NCI-H524 (cell line): ENCODE results near the gene GFAP.
A peak's percentile ranks its signal among the peaks of the same experiment; 100 is the strongest.

Experiments
- DNase-seq, 2 experiments: peaks; one replicate each; lab custom pipeline; 2025; lab: John Stamatoyannopoulos, UW

GFAP gene

DNA sequence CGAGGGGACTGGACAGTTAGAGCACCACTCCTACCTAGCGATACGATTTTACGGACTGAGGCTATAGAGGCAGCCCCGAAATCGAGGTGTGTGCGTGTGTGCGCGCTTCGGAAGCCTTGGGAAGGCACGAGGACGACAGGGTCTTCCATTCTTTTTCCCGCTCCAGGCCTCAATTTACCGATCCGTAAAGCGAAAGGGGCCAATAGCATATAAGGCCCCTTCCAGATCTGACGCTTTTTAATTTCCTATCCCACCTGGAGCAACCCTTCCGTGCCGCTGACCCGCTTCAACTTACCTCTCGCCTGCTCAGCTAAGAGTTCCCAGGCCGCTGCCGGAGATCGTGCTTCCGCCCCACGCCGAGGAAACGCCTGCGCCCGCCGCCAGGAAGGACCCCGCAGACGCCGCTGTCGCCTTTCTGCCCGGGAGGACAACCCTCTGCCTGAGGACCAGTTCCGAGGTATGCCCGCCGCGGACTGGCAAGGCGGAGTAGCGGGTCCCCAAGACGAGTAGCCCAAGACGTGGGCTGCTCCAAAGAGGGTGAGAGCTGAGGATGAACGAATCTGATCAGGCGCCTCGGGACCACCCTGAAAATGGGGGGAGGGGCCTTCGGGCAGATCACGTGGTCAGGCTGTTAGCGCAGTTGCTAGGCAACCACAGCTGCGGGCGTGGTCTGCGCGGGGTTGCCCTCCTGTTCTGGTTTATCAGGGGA lies 16.1 kb downstream of the GFAP start, which contains the start of gene EFTUD2:
Gene EFTUD2, minus strand, starts transcription at position 372 of the 709 bp plus-strand sequence. CDS start 4,924 bp downstream, outside the sequence.
- DNase-seq: peak; percentile 73 to 91

- DNase-seq: no peak
These were observed 16.6 kb downstream of the GFAP start for GRCh38 chr17:44898768-44899073.

DNA sequence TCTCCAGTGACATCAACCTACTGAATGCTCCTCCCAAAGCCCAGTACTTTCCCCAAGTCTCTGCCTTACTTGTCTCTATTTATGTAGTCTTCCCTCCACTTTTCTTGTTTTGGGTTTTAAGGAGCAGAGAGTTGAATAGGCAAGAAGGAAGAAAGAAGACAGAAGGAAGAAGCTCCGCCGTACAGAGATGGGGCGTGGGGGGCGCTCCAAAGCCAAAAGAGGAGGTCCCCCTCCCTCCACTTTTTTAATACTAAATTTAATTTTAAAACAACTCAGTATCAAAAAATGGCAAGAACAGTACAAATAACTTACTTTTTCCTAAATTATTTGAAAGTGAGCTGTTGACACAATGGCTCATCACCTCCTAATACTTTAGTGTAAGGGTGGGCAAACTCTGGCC lies 20.7 kb downstream of the GFAP start:
- DNase-seq: no peak

DNA sequence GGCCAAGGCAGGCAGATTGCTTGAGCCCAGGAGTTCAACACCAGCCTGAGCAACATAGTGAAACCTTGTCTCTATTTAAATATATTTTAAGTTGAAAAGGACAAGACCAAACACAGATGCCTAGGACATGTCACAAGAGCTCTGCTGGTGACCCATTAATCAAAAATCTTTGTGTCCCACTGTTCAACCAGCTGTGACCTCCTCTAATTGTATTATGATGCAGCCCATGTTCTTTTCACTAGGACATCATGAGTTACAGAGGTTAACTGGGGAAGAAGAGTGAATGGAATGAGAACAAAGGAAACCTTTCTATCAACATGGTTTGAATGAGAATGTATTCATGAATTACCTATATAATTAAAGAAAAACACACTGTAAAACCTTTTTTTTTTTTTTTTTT lies 23.1 kb downstream of the GFAP start:
- DNase-seq: no peak

GRCh38 chr17:44889003-44889402 lies 26.3 kb downstream of the GFAP start:
- DNase-seq: no peak

DNA sequence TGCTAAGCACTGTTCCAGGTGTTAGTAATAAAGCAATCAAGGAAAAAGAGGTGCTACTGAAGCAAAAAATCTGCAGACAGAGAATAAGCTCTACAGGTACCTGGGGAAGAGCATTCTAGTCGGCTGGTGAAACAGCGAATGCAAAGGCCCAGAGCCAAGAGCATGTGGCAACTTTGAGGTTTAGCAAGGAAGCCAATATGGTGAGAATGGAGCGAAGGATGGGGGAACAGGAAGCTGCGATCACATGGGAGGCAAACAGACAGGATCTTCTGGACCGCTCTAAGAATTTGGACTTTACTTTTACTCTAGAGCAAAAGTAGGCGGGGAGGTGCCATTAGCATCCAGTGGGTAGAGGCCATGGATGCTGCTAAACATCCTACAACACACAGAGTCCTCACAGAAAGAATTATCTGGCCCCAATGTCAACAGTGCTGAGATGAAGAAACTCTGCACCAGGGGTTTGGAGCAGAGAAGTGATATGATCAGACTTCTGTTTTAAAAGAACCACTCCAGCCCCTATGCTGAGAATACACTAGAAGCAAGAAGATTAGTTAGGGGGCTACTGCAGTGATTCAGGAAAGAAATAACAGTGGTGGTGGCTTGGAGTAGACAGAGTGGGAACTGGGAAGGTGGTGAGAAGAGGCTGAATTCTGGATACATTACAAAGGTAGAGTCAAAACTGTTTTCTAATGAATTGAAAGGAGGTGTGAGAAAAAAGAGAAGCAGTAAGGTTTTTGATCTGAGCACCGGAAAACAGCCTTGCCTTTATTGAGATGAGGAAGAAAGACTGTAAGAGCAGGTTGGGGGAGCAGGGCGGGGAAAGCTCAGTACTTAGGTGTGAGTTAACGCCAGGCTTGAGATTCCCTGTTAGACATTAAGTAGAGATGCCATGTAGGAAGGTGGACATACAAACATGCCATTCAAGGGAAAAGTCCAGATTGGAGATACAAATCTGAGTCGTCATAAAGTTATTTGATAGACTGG lies 27.0 kb downstream of the GFAP start:
- no peak for DNase-seq

DNA sequence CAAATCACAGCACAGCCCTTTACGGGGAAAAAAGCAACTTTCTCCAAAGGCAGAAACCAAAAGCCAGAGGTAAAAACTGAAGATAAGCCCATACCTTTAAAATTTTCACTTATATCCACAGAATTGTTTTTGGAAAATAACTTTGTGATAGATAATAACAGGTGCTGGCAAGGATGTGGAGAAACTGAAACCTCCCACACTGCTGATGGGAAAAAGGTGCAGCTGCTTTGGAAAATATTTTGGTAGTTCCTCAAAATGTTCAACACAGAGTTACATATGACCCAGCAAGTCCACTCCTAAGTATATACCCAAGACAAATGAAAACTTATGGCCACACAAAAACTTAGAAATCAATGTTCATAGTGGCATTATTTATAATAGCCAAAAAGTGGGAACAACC lies 28.3 kb downstream of the GFAP start:
- DNase-seq: no peak

GRCh38 chr17:44884941-44885340 lies 30.4 kb downstream of the GFAP start:
- DNase-seq: no peak

DNA sequence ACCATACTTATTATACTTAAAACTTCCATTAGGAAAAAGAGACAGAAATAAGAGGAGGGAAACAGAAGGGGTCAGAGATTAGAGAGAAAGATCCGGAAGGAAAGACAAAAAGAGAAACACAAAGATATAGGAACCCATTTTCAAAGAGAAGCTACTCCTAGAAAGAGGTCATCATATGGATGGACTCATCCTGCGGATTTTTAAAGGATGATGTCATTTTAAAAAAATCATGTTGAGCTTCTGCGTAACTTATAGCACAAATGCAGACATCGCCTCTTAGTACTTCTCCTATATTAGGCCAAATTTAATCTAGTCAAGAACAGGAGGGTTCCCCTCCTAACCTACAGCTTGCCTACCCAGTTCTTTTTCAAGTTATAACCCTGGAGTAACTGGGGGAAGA lies 34.2 kb downstream of the GFAP start:
- no peak for DNase-seq

- no peak for DNase-seq
These were observed 35.2 kb downstream of the GFAP start for GRCh38 chr17:44880062-44880461.

GRCh38 chr17:44879376-44879775 lies 35.9 kb downstream of the GFAP start:
- no peak for DNase-seq

GRCh38 chr17:44878627-44879221 lies 36.6 kb downstream of the GFAP start:
- peak in 1 of 2 experiments; percentile 62 for DNase-seq

GRCh38 chr17:44877121-44877520 lies 38.2 kb downstream of the GFAP start:
- no peak for DNase-seq

GRCh38 chr17:44875761-44876160 lies 39.5 kb downstream of the GFAP start:
- DNase-seq: no peak

GRCh38 chr17:44872131-44872768 lies 43.0 kb downstream of the GFAP start:
- no peak for DNase-seq

- no peak for DNase-seq
These were observed 43.7 kb downstream of the GFAP start for GRCh38 chr17:44871556-44871955.

DNA sequence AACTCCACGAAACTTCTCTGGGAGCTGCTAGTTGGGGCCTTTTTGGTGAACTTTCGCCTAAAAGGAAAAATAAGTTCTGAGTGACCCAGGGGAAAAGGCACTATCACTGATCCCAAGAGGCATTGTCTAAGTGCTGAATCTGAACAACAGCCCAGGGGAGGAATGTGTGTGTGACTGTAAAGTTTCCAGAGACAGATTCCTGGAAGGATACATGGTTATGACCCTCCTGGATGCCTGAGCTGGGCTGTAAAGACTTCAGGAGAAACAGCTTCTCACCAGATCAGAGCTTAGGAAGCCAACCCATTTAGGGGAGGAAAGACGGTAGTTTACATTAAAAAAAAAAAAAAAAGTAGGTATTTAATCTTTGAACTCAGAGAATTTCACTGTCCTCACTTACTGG lies 47.5 kb downstream of the GFAP start:
- DNase-seq: no peak

DNA sequence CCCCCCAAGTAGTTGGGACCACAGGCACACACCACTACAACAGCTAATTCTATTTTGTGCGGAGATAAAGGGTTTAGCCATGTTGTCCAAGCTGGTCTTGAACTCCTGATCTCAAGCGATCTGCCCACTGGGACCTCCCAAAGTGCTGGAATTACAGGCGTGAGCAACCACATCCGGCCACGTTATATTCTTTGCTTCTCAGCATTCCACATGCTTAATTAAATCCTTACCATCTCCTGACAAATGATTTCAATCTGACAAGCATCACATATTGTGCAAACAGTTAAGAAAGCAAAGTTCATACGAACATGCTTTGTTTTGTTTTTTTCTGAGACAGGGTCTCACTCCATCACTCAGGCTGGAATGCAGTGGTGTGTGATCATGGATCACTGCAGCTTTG lies 49.4 kb downstream of the GFAP start:
- DNase-seq: no peak

- DNase-seq: peak; percentile 30 to 79
These were observed 50.1 kb downstream of the GFAP start for GRCh38 chr17:44865231-44865660.

DNA sequence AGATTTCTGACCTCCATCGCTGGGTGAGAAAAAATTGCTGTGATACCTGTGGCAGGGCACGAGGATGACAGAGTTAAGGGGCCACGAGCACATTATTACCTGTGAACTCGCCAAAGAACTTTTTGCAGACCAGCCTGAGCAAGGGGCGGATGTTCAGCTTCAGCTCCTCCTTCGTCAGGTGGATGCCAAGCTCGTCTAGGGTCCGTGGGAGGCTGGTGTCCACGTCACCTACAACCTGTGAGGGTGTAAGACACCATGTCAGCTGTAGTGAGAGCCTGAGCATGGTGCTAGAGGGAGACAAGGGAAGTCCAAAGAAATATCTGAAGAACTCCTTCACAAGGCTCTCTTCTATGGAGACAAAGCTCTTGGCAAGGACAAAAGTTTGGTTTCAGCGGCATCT lies 50.5 kb downstream of the GFAP start:
- no peak for DNase-seq

GRCh38 chr17:44863061-44863918 lies 52.0 kb downstream of the GFAP start:
- no peak for DNase-seq
